Left forelimb (tissue), 1 donor: ENCODE measurements around the gene LCOR.
"Not testable (repeated sequence)": the region's sequence is repeated elsewhere in the genome, so short reads cannot be mapped to it uniquely, and the experiment has no call there.

Source experiments
- DNase-seq: peaks from one replicate; pipeline ENCODE4 v3.0.0-alpha.2; 2018; ENCODE audit warnings: low spot score

LCOR gene

GRCh38 chr10:96840841-96841518 is 8.9 kb downstream of the LCOR start:
- DNase-seq: no peak

DNA sequence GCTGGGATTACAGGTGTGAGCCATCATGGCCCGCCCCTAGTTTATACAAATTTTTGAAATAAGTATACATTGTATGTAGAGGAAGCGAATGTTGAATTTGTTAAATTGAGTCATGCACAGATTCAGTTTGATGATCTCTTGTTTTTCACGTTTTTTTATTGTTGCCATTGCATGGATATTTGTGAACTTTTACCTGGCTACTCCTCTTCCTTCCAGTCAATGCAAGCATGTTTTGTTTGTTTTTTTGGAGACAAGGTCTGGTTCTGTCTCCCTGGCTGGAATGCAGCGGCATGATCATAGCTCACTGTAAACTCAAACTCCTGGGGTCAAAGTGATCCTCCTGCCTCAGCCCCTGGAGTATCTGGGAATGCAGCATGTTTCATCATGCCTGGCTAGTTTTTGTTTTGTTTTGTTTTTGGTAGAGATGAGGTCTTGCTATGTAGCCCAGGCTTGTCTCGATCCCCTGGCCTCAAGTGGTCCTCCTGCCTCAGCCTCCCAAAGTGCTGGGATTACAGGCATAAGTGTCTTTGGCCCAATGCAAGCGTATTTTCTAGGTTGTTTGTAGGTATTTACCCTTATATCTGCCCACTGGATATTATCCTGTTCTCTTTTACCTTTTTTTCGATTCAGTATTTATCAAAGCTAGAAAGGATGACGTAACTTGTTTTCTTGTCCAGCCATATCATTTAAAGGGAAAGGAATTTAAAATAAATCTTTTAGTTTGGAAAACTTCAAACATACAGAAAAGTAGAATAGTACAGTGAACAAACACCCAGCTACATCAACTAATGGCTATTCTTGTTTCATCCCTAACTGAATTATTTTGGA is 11.0 kb downstream of the LCOR start:
- no peak for DNase-seq

DNA sequence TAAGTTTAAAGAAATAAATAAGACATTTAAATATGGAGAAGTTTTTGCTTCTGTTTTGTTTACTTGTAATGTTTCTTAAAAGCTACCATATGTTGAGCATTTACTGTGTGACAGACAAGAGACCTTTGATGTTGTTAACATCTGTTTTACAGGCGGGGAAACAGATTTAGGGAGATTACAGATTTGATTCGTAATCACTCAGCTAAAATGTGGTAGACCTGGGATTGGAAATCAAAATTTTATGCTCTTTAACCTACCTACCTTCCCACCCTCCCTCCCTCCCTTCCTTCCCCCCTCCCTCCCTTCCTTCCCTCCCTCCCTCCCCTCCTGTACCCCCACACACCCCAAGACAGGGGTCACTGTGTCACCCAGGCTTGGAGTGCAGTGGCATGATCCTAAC is 11.7 kb downstream of the LCOR start:
- DNase-seq: no peak

DNA sequence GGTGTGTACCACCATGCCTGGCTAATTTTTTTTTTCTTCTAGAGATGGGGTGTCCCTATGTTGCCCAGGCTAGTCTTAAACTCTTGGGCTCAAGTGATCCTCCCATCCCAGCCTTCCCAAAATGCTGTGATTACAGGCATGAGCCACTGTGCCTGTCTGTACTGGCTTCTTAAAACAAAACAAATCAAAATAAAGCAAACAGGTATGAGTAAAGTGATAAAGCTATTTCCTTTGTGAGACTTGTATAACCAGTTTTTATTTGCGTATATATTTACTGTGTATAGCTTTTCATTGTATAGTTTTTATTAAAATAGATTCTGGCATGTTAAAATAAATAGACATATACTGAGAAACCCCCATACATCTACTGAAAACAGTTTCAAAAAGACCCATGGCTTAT is 14.3 kb downstream of the LCOR start:
- no peak for DNase-seq

GRCh38 chr10:96846926-96847325 is 14.8 kb downstream of the LCOR start:
- DNase-seq: no peak

DNA sequence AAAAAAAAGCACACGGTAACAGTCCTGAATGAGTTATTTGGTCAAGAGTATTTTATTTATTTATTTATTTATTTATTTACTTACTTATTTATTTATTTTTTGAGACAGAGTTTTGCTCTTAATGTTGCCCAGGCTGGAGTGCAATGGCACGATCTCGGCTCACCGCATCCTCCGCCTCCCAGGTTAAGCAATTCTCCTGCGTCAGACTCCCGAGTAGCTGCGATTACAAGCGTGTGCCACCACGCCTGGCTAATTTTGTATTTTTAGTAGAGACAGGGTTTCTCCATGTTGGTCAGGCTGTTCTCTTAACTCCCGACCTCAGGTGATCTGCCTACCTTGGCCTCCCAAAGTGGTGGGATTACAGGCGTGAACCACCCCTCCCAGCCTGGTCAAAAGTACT is 15.3 kb downstream of the LCOR start:
- not testable (repeated sequence) for DNase-seq

DNA sequence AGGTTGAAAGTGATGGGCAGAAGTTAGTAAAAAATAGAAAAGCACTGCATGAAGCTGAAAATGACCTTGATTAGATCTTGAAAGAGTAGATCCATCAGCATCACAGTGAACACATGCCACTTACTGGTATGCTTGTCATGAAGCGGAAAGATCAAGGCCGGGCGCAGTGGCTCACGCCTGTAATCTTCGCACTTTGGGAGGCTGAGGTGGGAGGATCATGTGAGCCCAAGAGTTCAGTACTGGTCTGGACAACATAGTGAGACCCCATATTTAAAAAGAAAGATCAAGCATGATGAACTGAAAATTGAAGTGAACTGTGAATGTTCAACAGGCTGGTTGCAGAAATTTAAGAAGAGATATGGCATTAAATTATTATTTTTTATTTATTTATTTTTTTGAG is 18.0 kb downstream of the LCOR start:
- DNase-seq: no peak

GRCh38 chr10:96850825-96851224 is 18.7 kb downstream of the LCOR start:
- DNase-seq: no peak

- no peak for DNase-seq
These were observed 19.2 kb downstream of the LCOR start for GRCh38 chr10:96851281-96851680.

- no peak for DNase-seq
These were observed 24.2 kb downstream of the LCOR start for GRCh38 chr10:96856317-96856716.

DNA sequence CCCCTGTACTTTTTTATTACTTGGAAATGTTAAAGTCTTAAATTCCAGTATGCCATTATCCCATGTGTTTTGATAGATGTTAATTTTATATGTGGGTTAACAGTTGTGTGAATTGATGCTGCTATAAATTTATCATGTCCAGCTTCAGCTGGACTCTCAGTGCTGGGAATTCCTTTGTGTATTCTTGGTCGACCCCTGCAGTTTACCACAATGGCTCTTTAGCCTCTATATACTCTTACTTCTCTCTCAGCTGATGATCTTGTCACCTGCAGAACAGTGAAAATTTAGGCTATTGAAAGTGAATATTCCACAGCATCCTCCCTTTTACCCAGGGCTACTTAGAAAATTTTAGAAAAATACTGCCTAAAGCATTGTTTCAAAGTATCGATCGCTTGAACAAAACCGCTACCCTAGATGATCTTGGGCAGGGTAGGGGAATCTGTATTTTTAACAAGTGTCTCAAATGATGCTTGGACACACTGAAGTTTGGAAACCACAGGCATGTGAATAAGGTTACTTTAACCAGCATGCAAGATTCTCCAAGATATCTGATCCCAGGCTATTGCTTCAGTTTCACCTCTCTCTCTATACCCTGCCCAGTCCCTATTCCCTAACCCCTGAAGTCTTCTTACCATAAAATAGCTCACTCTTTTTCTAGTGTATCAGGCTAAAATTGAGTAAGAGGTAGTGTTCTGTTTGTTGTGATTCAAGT is 25.4 kb downstream of the LCOR start:
- no peak for DNase-seq

- DNase-seq: no peak
These were observed 26.1 kb downstream of the LCOR start for GRCh38 chr10:96858038-96858705.

GRCh38 chr10:96858706-96859050 is 26.6 kb downstream of the LCOR start:
- no peak for DNase-seq

DNA sequence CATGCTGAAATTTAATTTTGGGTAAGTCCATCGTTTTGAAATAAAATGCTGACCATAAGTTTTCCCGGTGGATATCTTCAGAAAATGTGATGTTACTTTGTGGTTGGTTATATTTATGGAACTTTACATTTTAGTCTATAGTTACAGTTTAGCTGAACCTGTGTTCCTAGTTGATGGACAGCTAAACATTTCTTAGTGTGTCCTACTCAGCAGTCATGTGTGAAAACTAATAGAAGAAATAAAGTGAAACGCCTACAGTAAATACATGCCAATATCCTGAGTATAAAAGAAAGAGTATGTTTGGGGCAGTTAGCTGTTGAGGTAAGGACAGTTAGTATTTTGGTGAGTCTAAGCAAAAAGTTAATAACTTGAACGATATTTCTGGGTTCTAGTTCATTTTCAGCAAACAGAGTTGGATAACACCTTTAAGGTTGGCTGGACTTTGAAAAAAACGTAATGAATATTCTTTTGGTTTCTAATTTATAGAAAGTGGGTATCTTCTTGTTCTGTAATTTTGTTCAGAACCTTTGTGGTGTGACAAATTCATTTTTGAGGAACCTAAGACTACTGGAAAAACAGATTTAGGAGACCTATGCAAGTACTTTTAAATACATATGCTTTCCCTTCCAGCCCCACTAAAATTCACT is 28.7 kb downstream of the LCOR start:
- no peak for DNase-seq

GRCh38 chr10:96863922-96864543 is 31.9 kb downstream of the LCOR start:
- no peak for DNase-seq

- no peak for DNase-seq
These were observed 41.0 kb downstream of the LCOR start for GRCh38 chr10:96873086-96873485.

DNA sequence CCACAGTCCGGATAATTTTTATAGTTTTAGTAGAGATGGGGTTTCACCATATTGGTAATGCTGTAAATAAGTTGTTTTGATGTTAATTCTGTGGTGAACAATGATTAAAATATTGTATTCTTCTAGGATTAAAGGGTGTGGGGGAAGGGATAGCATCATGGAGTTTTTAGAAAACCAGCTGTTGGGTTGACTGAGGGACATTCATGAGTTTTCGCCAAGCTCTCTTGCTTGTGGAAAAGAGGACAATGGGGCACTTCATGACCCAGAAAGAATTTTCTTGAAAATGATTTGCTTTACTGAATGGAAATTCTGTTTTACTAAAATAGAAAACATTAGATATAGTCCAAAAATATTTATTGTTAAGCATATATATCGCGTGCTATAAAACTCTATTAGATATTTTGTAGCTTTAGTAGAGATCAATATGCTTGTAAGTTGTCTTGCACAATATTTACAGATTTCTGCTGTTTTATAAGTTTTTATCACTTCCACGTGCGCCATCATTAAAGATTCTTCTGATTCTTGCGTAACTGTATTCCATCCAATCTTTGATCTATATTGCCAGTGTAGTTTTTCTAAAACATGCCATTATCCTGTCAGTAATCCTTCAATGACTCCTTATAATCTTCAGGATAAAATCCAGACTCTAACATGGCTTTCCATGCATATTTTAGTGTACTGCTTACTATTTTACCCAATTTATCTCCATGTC is 41.8 kb downstream of the LCOR start:
- no peak for DNase-seq

DNA sequence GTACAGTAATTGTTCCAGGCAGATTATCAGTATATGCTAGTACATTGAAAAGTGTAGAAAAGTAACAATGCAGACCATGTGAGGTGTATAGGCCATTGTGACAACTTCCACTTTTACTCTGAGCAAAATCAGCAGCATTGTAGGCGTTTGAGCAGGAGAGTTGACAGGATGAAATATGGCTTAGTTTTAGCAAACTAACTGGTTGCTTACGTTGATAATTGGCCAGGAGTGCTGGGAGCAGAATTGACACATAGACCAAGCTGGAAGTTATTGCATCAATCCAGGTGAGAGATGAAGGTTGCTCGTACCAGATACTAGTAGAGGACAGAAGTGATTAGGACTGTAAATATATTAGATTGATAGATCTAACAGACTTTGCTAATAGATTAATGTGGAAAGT is 46.0 kb downstream of the LCOR start:
- DNase-seq: no peak

GRCh38 chr10:96880575-96880974 is 48.5 kb downstream of the LCOR start:
- no peak for DNase-seq

- DNase-seq: no peak
These were observed 57.5 kb downstream of the LCOR start for GRCh38 chr10:96889415-96890171.
